Sigmoid colon (tissue), 7 donors: Measurements from ENCODE around the gene KAT8. TPM values are rescaled to one million over a fixed set of nuclear protein-coding genes. Genes with fewer than 3 reads are reported as not detected.
A peak's percentile ranks its signal among the peaks of the same experiment; 100 is the strongest.
"Not testable (repeated sequence)": the region's sequence is repeated elsewhere in the genome, so short reads cannot be mapped to it uniquely, and the experiment has no call there.

ENCODE experiments used
- DNase-seq: peaks from one replicate; pipeline ENCODE4 v3.0.0-alpha.2; 2019
- H3K27ac ChIP-seq, 4 donors: fragments of 200-600 bp; sonication (generic); one replicate each; pipeline ENCODE4 v1.5.1; 2016 to 2019; ENCODE audit warnings: mild to moderate bottlenecking in 1 of 4
- H3K27me3 ChIP-seq, 3 donors: fragments of 200-600 bp; sonication (generic); one replicate each; pipeline ENCODE4 v1.5.1; 2019; ENCODE audit warnings: mild to moderate bottlenecking in 1 of 3
- H3K36me3 ChIP-seq, 4 donors: fragments of 200-600 bp; sonication (generic); one replicate each; pipeline ENCODE4 v1.5.1; 2016 to 2019
- H3K4me1 ChIP-seq, 4 donors: fragments of 200-600 bp; sonication (generic); one replicate each; pipeline ENCODE4 v1.5.1; 2017 to 2019
- H3K4me3 ChIP-seq, 4 donors: fragments of 200-600 bp; sonication (generic); one replicate each; pipeline ENCODE4 v1.5.1; 2017 to 2019; ENCODE audit warnings: mild to moderate bottlenecking in 2 of 4, moderate library complexity in 1 of 4
- H3K9me3 ChIP-seq, 4 donors: fragments of 200-600 bp in 3 of 4; sonication (generic) in 3 of 4; one replicate each; pipeline versions ENCODE4 v1.5.1 to v1.6.1; 2013 to 2019
- CTCF ChIP-seq, 4 experiments: fragments of 450-650 bp in 3 of 4; fragments of 200-600 bp in 1 of 4; IDR thresholded peaks; one replicate each; pipeline ENCODE4 v1.5.1; 2016 to 2019; ENCODE audit warnings: antibody characterized with exemption in 4 of 4, mild to moderate bottlenecking in 3 of 4, moderate library complexity in 2 of 4
- EP300 ChIP-seq, 4 donors: sonication (generic); formaldehyde crosslinking; IDR thresholded peaks; one replicate each; pipeline ENCODE4 v1.6.1; 2017; ENCODE audit warnings: antibody characterized with exemption in 4 of 4
- POLR2A ChIP-seq, 2 donors: fragments of 450-650 bp; IDR thresholded peaks; one replicate each; pipeline ENCODE4 v1.6.1; 2016; ENCODE audit warnings: antibody characterized with exemption in 2 of 2, mild to moderate bottlenecking in 2 of 2, moderate library complexity in 2 of 2
- POLR2AphosphoS5 ChIP-seq, 4 donors: sonication (generic); formaldehyde crosslinking; IDR thresholded peaks; one replicate each; pipeline ENCODE4 v1.6.1; 2017; ENCODE audit warnings: antibody characterized with exemption in 4 of 4
- WGBS, 2 donors: extraction: QIAGEN DNeasy Blood & Tissue Kit; methylation state at CpG; one replicate each; pipeline ENCODE4 v1.1.7; 2013; 5-methylcytosine and 5-hydroxymethylcytosine counted together
- intact Hi-C: fragments of 100-400 bp; cut with DNase I; formaldehyde crosslinking; loops from one replicate; pipeline ENCODE4 v1.15.1; 2023
- polyA plus RNA-seq, 3 donors: library from polyadenylated mRNA; stranded (reverse); fragments of 200-250 nt; gene quantifications; one replicate each; pipeline ENCODE4 v1.2.3, GENCODE V29; 2013
- total RNA-seq, 4 donors: library from RNA; depleted of rRNA; stranded (reverse); fragments of >200 nt; gene quantifications; one replicate each; pipeline ENCODE4 v1.1.0, GENCODE V29; 2016
- donor health status: healthy with polysubstance abuse.
- donor health status: Bipolar disorder and iron deficiency.
- donor health status: healthy.

Gene KAT8
- total and polyA plus RNA-seq, 7 donors = 31.2 to 65.7 (median 57.1) TPM

GRCh38 chr16:31142109-31143010 is 24.9 kb downstream of the KAT8 start:
- peak overlapping the region; percentile 4 to 59 (median 49) for H3K4me3 ChIP-seq
- DNase-seq = peak; percentile 99
- peaks cover 0 to 20% (median 17%) of the 10 kb centered on the region in 4 donors for H3K4me1 ChIP-seq
- peaks cover 0 to 12% (median 0%) of the 10 kb centered on the region in 3 donors for H3K27me3 ChIP-seq
- intact Hi-C loops = loop anchor here (1.0 to 5.0 kb wide), 7 partner anchors 24 to 315 kb away; partner anchors contain the start of genes ARMC5, BCKDK, FUS and STX4
- H3K9me3 ChIP-seq = no peaks in the 10 kb centered on the region
- H3K27ac ChIP-seq = peak overlapping the region; percentile 79 to 83 (median 80)
- WGBS, 2 donors = 6% methylated on average over 89 of the region's 89 CpGs
- H3K36me3 ChIP-seq = no peaks in the 10 kb centered on the region
- TF ChIP-seq POLR2A (IDR thresholded peaks at IDR 0.05) (no peak), EP300 (IDR thresholded peaks at IDR 0.05) (peak in 1 of 4 donors; percentile 36), POLR2AphosphoS5 (IDR thresholded peaks at IDR 0.05) (peak in 3 of 4 donors; percentile 39 to 69 (median 51)), CTCF (IDR thresholded peaks at IDR 0.05) (peak; percentile 84 to 97 (median 92))

GRCh38 chr16:31143011-31143693 is 25.7 kb downstream of the KAT8 start:
- Histone ChIP-seq H3K4me3 (peak overlapping the region; percentile 4 to 59 (median 49)), H3K9me3 (no peaks in the 10 kb centered on the region), H3K36me3 (no peaks in the 10 kb centered on the region), H3K27me3 (peaks cover 3 to 19% (median 7%) of the 10 kb centered on the region in 3 donors), H3K4me1 (peaks cover 0 to 22% (median 17%) of the 10 kb centered on the region in 4 donors), H3K27ac (peak overlapping the region; percentile 79 to 83 (median 80))
- 73% methylated on average over 22 of the region's 22 CpGs for WGBS, 2 donors
- intact Hi-C loops = loop anchor here (2.0 to 5.0 kb wide), 5 partner anchors 36 to 314 kb away; partner anchors contain the start of genes ARMC5, BCKDK and STX4
- TF ChIP-seq CTCF (IDR thresholded peaks at IDR 0.05) (no peak), POLR2AphosphoS5 (IDR thresholded peaks at IDR 0.05) (no peak), EP300 (IDR thresholded peaks at IDR 0.05) (no peak), POLR2A (IDR thresholded peaks at IDR 0.05) (no peak)
- peak; percentile 77 for DNase-seq

GRCh38 chr16:31143694-31144148 is 26.3 kb downstream of the KAT8 start:
- Histone ChIP-seq H3K4me3 (no peak overlapping the region), H3K27ac (no peak overlapping the region), H3K36me3 (no peaks in the 10 kb centered on the region), H3K4me1 (peaks cover 0 to 27% (median 19%) of the 10 kb centered on the region in 4 donors), H3K9me3 (no peaks in the 10 kb centered on the region), H3K27me3 (peaks cover 5 to 25% (median 12%) of the 10 kb centered on the region in 3 donors)
- DNase-seq = no peak
- no peak for TF ChIP-seq POLR2AphosphoS5 (IDR thresholded peaks at IDR 0.05)
- TF ChIP-seq CTCF (IDR thresholded peaks at IDR 0.05) = no peak
- no peak for TF ChIP-seq EP300 (IDR thresholded peaks at IDR 0.05)
- TF ChIP-seq POLR2A (IDR thresholded peaks at IDR 0.05) = no peak
- intact Hi-C loops = loop anchor here (2.0 to 5.0 kb wide), 5 partner anchors 36 to 314 kb away; partner anchors contain the start of genes ARMC5, BCKDK and STX4
- 97% methylated on average over 8 of the region's 8 CpGs for WGBS, 2 donors

GRCh38 chr16:31144418-31144817 is 27.0 kb downstream of the KAT8 start:
- H3K36me3 ChIP-seq, H3K9me3 ChIP-seq, DNase-seq, H3K4me3 ChIP-seq, H3K27ac ChIP-seq: not testable (repeated sequence)
- intact Hi-C loops = loop anchor here (5.0 kb wide), 3 partner anchors 37 to 313 kb away; partner anchors contain the start of genes ARMC5 and BCKDK
- Histone ChIP-seq H3K27me3 (peaks cover 5 to 31% (median 18%) of the 10 kb centered on the region in 3 donors), H3K4me1 (peaks cover 0 to 27% (median 19%) of the 10 kb centered on the region in 4 donors)
- 92 to 93% methylated on average over 7 of the region's 7 CpGs for WGBS, 2 donors
